ENCODE results near the gene PTTG1IP2. TPM values are rescaled to one million over a fixed set of nuclear protein-coding genes. Genes with fewer than 3 reads are reported as not detected.

Gene PTTG1IP2
- total RNA-seq, 1 donor from 2014 or later: not detected

- peak; percentile 71 for DNase-seq (ENCODE audit: low read depth, low spot score)
Observed at GRCh38 chr7:90474284-90475210, 5.1 kb downstream of the PTTG1IP2 start.

GRCh38 chr7:90483251-90483650, 13.8 kb downstream of the PTTG1IP2 start:
- no peak for DNase-seq (ENCODE audit: low read depth, low spot score)

GRCh38 chr7:90484706-90485105, 15.3 kb downstream of the PTTG1IP2 start:
- no peak for DNase-seq (ENCODE audit: low read depth, low spot score)

- DNase-seq (ENCODE audit: low read depth, low spot score): no peak
Observed at GRCh38 chr7:90485734-90486316, 16.4 kb downstream of the PTTG1IP2 start.

- no peak for DNase-seq (ENCODE audit: low read depth, low spot score)
Observed at GRCh38 chr7:90487808-90488207, 18.4 kb downstream of the PTTG1IP2 start.

GRCh38 chr7:90488220-90488619, 18.8 kb downstream of the PTTG1IP2 start:
- no peak for DNase-seq (ENCODE audit: low read depth, low spot score)

- DNase-seq (ENCODE audit: low read depth, low spot score): no peak
Observed at GRCh38 chr7:90492250-90492649, 22.8 kb downstream of the PTTG1IP2 start.

GRCh38 chr7:90495241-90495640, 25.8 kb downstream of the PTTG1IP2 start:
- no peak for DNase-seq (ENCODE audit: low read depth, low spot score)

GRCh38 chr7:90502539-90502938, 33.1 kb downstream of the PTTG1IP2 start:
- DNase-seq (ENCODE audit: low read depth, low spot score): no peak

GRCh38 chr7:90503367-90503766, 33.9 kb downstream of the PTTG1IP2 start:
- no peak for DNase-seq (ENCODE audit: low read depth, low spot score)

- no peak for DNase-seq (ENCODE audit: low read depth, low spot score)
Observed at GRCh38 chr7:90507692-90508091, 38.3 kb downstream of the PTTG1IP2 start.

- DNase-seq (ENCODE audit: low read depth, low spot score): no peak
Observed at GRCh38 chr7:90511776-90512175, 42.3 kb downstream of the PTTG1IP2 start.

GRCh38 chr7:90512821-90513254, 43.4 kb downstream of the PTTG1IP2 start:
- no peak for DNase-seq (ENCODE audit: low read depth, low spot score)

GRCh38 chr7:90516257-90516656, 46.8 kb downstream of the PTTG1IP2 start:
- no peak for DNase-seq (ENCODE audit: low read depth, low spot score)

GRCh38 chr7:90518630-90519029, 49.2 kb downstream of the PTTG1IP2 start:
- DNase-seq (ENCODE audit: low read depth, low spot score): no peak

GRCh38 chr7:90520484-90520883, 51.0 kb downstream of the PTTG1IP2 start:
- DNase-seq (ENCODE audit: low read depth, low spot score): no peak

- DNase-seq (ENCODE audit: low read depth, low spot score): no peak
Observed at GRCh38 chr7:90530263-90530662, 60.8 kb downstream of the PTTG1IP2 start.

GRCh38 chr7:90532231-90532929, 62.9 kb downstream of the PTTG1IP2 start:
- no peak for DNase-seq (ENCODE audit: low read depth, low spot score)

- no peak for DNase-seq (ENCODE audit: low read depth, low spot score)
Observed at GRCh38 chr7:90536449-90536848, 67.0 kb downstream of the PTTG1IP2 start.

GRCh38 chr7:90538405-90538804, 69.0 kb downstream of the PTTG1IP2 start:
- DNase-seq (ENCODE audit: low read depth, low spot score): no peak

GRCh38 chr7:90540406-90540805, 71.0 kb downstream of the PTTG1IP2 start:
- no peak for DNase-seq (ENCODE audit: low read depth, low spot score)

- no peak for DNase-seq (ENCODE audit: low read depth, low spot score)
Observed at GRCh38 chr7:90551036-90551435, 81.6 kb downstream of the PTTG1IP2 start.
